K562 (cell line): Measurements from ENCODE around the gene ZNF316. TPM values are rescaled to one million over a fixed set of nuclear protein-coding genes. Genes with fewer than 3 reads are reported as not detected.

ENCODE experiments used
- ATF1 ChIP-seq, 2 experiments: fragments of 450-650 bp in 1 of 2; IDR thresholded peaks; 2 replicates each; pipeline ENCODE4 v1.6.1; 2016; ENCODE audit warnings: missing compliant biosample characterization in 1 of 2, missing genetic modification characterization in 1 of 2
- BRF1 ChIP-seq: IDR thresholded peaks from 3 replicates; pipeline ENCODE4 v1.6.1; 2011; ENCODE audit warnings: borderline replicate concordance, mild to moderate bottlenecking; ENCODE audit not compliant: insufficient read length; ENCODE audit errors: extremely low read depth
- FOXA3 ChIP-seq, 2 experiments: fragments of 450-650 bp in 1 of 2; sonication (generic) in 1 of 2; formaldehyde crosslinking; IDR thresholded peaks in 1 of 2; conservative IDR thresholded peaks in 1 of 2; 2 replicates each; pipeline versions ENCODE4 v1.4.0 to v1.8.0; 2020 to 2022; ENCODE audit warnings: mild to moderate bottlenecking in 2 of 2, missing genetic modification reagents in 1 of 2
- GATA2 ChIP-seq: sonication (generic); formaldehyde crosslinking; IDR thresholded peaks from 2 replicates; pipeline ENCODE4 v1.4.0; 2020; ENCODE audit warnings: mild to moderate bottlenecking, missing genetic modification reagents
- HDAC1 ChIP-seq, 2 experiments: fragments of 450-650 bp; IDR thresholded peaks; 2 replicates each; pipeline ENCODE4 v1.6.1; 2016 to 2017; ENCODE audit warnings: inconsistent platforms in 1 of 2, mild to moderate bottlenecking in 1 of 2, moderate library complexity in 1 of 2
- KAT7 ChIP-seq: sonication (generic); formaldehyde crosslinking; IDR thresholded peaks from 2 replicates; pipeline ENCODE4 v1.8.0; 2022; ENCODE audit warnings: missing genetic modification reagents, mild to moderate bottlenecking, borderline replicate concordance
- NR1H2 ChIP-seq: sonication (generic); formaldehyde crosslinking; IDR thresholded peaks from 2 replicates; pipeline ENCODE4 v1.4.0; 2020; ENCODE audit warnings: mild to moderate bottlenecking, missing genetic modification reagents
- POLR3A ChIP-seq: IDR thresholded peaks from 2 replicates; pipeline ENCODE4 v1.6.1; 2011; ENCODE audit warnings: borderline replicate concordance, mild to moderate bottlenecking, moderate library complexity; ENCODE audit not compliant: insufficient read length, insufficient read depth; ENCODE audit errors: extremely low read depth
- RUNX1 ChIP-seq: sonication (generic); IDR thresholded peaks from 2 replicates; pipeline ENCODE4 v1.6.1; 2016; ENCODE audit warnings: antibody characterized with exemption, low read depth
- SAP30 ChIP-seq: fragments of 200-600 bp; sonication (generic); IDR thresholded peaks from 2 replicates; pipeline ENCODE4 v1.6.1; 2012; ENCODE audit warnings: borderline replicate concordance, low read depth, mild to moderate bottlenecking, moderate library complexity, low read length, control low read depth, inconsistent platforms; ENCODE audit not compliant: insufficient read depth, poor library complexity, severe bottlenecking
- STAT5A ChIP-seq: IDR thresholded peaks from 2 replicates; pipeline ENCODE4 v1.6.1; 2012; ENCODE audit warnings: low read length, inconsistent platforms, borderline replicate concordance
- ZFP30 ChIP-seq: fragments of 250-450 bp; sonication (Bioruptor Pico); IDR thresholded peaks from 2 replicates; pipeline ENCODE4 v1.8.0; 2022; ENCODE audit warnings: moderate library complexity, mild to moderate bottlenecking, inconsistent platforms, borderline replicate concordance
- ZKSCAN1 ChIP-seq: fragments of 150-350 bp; IDR thresholded peaks from 2 replicates; pipeline ENCODE4 v1.6.1; 2016; ENCODE audit warnings: low read depth, low read length
- polyA plus RNA-seq, 8 experiments: library from polyadenylated mRNA; depleted of rRNA in 4 of 8; stranded (reverse) in 5 of 8; unstranded in 3 of 8; fragments of >200 nt; fragmentation: Nextera tagmentation in 2 of 8; fragmentation: Illumina TruSeq in 1 of 8; extraction: Ambion mirVana in 2 of 8; extraction: Trizol in 1 of 8; gene quantifications; 2 replicates each; pipeline versions ENCODE4 v1.2.1 to v1.2.3, GENCODE V29; 2011 to 2014; ENCODE audit warnings: inconsistent platforms in 1 of 8, missing spikeins in 1 of 8
- total RNA-seq, 7 experiments: library from RNA; depleted of rRNA in 6 of 7; stranded (reverse); fragments of >200 nt in 6 of 7; fragmentation: Illumina TruSeq in 2 of 7; extraction: Trizol in 2 of 7; gene quantifications; 2 replicates each; pipeline versions ENCODE4 v1.2.1 to v1.2.3, GENCODE V29; 2011 to 2021; ENCODE audit warnings: low replicate concordance in 1 of 7
- TF ChIP-seq, protein P1 (sequence below), 2 experiments: fragments of 200-800 bp in 1 of 2; sonication (Bioruptor generic) in 1 of 2; sonication (generic) in 1 of 2; formaldehyde crosslinking in 1 of 2; IDR thresholded peaks in 1 of 2; conservative IDR thresholded peaks in 1 of 2; 2 replicates each; pipeline versions ENCODE4 v1.5.0 to v1.6.1; 2016 to 2020; ENCODE audit warnings: missing compliant biosample characterization in 1 of 2, missing genetic modification characterization in 1 of 2, missing genetic modification reagents in 1 of 2
- TF ChIP-seq, protein P2 (sequence below): sonication (generic); formaldehyde crosslinking; IDR thresholded peaks from 2 replicates; pipeline ENCODE4 v1.8.0; 2022; ENCODE audit warnings: missing genetic modification reagents, mild to moderate bottlenecking, moderate library complexity, borderline replicate concordance
- TF ChIP-seq, protein P3 (sequence below): fragments of 250-450 bp; sonication (Bioruptor Pico); IDR thresholded peaks from 2 replicates; pipeline ENCODE4 v1.8.0; 2021; ENCODE audit warnings: mild to moderate bottlenecking, moderate library complexity
- TF ChIP-seq, protein P4 (sequence below): sonication (generic); formaldehyde crosslinking; IDR thresholded peaks from 2 replicates; pipeline ENCODE4 v1.8.1; 2023; ENCODE audit warnings: mild to moderate bottlenecking, missing genetic modification reagents
- TF ChIP-seq, protein P5 (sequence below): IDR thresholded peaks from 2 replicates; pipeline ENCODE4 v1.6.1; 2016; ENCODE audit warnings: missing genetic modification characterization, missing compliant biosample characterization

The ZNF316 gene
- total and polyA plus RNA-seq, 9 of the 15 experiments (the other 6 are each of a cell fraction or from before 2014, with no cell fraction given), result 0.10 to 34.0 (median 8.6) TPM

DNA sequence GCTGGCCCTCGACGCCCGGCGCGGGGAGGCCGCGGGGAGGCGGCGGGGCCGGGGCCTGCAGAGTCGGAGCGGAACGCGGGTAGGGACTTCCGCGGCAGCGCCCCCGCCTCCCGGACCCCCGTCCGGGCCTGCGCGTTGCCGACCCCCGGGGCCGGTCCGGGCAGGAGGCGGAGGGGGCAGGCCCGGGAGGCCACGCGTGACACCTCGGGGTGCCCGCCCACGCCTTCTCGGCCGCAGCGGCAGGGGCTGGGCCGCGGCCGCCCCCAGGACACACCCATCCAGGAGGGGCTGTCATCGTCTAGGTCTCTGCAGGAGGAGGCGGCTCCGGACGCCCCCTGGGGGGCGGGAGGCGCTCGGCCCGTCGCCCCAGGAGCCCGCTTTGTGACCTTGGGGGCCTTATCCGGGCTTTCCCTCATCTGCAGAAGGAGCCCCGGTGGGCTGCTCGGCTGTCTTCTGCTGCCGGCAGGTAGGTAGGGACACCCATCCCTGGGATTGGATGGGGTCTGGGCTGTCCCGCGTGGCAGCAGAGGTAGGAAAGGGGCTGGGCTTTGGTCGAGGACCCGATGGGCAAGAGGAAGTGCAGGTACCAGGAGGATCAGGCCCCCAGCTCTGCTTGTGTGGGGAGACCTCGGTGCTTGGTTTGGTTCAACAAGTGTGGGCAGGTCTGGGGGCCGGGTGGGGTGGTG lies 569 bp downstream of the ZNF316 start (continued):
- TF ChIP-seq, protein P1, sequence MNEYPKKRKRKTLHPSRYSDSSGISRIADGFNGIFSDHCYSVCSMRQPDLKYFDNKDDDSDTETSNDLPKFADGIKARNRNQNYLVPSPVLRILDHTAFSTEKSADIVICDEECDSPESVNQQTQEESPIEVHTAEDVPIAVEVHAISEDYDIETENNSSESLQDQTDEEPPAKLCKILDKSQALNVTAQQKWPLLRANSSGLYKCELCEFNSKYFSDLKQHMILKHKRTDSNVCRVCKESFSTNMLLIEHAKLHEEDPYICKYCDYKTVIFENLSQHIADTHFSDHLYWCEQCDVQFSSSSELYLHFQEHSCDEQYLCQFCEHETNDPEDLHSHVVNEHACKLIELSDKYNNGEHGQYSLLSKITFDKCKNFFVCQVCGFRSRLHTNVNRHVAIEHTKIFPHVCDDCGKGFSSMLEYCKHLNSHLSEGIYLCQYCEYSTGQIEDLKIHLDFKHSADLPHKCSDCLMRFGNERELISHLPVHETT (CRISPR knock-in tag; conservative IDR thresholded peaks at IDR 0.05 in 1 of 2, IDR thresholded peaks at IDR 0.05 in 1 of 2), result no peak
- no peak for TF ChIP-seq GATA2 (CRISPR knock-in tag)
- TF ChIP-seq BRF1, result no peak
- TF ChIP-seq, protein P2, sequence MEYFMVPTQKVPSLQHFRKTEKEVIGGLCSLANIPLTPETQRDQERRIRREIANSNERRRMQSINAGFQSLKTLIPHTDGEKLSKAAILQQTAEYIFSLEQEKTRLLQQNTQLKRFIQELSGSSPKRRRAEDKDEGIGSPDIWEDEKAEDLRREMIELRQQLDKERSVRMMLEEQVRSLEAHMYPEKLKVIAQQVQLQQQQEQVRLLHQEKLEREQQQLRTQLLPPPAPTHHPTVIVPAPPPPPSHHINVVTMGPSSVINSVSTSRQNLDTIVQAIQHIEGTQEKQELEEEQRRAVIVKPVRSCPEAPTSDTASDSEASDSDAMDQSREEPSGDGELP (CRISPR knock-in tag), result 0 out of 2 replicates have a peak, but pooled peaks have one; percentile 29
- TF ChIP-seq, protein P3, sequence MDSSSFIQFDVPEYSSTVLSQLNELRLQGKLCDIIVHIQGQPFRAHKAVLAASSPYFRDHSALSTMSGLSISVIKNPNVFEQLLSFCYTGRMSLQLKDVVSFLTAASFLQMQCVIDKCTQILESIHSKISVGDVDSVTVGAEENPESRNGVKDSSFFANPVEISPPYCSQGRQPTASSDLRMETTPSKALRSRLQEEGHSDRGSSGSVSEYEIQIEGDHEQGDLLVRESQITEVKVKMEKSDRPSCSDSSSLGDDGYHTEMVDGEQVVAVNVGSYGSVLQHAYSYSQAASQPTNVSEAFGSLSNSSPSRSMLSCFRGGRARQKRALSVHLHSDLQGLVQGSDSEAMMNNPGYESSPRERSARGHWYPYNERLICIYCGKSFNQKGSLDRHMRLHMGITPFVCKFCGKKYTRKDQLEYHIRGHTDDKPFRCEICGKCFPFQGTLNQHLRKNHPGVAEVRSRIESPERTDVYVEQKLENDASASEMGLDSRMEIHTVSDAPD (CRISPR knock-in tag), result no peak
- TF ChIP-seq HDAC1 (IDR thresholded peaks at IDR 0.05), result peak in 1 of 2 experiments; percentile 65; a peak in 2 of 4 replicates
- no peak for TF ChIP-seq POLR3A
- TF ChIP-seq RUNX1, result no peak
- no peak for TF ChIP-seq NR1H2 (CRISPR knock-in tag)
- peak; percentile 87 for TF ChIP-seq SAP30
- TF ChIP-seq, protein P4, sequence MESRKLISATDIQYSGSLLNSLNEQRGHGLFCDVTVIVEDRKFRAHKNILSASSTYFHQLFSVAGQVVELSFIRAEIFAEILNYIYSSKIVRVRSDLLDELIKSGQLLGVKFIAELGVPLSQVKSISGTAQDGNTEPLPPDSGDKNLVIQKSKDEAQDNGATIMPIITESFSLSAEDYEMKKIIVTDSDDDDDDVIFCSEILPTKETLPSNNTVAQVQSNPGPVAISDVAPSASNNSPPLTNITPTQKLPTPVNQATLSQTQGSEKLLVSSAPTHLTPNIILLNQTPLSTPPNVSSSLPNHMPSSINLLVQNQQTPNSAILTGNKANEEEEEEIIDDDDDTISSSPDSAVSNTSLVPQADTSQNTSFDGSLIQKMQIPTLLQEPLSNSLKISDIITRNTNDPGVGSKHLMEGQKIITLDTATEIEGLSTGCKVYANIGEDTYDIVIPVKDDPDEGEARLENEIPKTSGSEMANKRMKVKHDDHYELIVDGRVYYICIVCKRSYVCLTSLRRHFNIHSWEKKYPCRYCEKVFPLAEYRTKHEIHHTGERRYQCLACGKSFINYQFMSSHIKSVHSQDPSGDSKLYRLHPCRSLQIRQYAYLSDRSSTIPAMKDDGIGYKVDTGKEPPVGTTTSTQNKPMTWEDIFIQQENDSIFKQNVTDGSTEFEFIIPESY, result 0 out of 2 replicates have a peak, but pooled peaks have one; percentile 18
- TF ChIP-seq KAT7 (CRISPR knock-in tag), result no peak
- no peak for TF ChIP-seq FOXA3 (CRISPR knock-in tag; conservative IDR thresholded peaks at IDR 0.05 in 1 of 2, IDR thresholded peaks at IDR 0.05 in 1 of 2)
- TF ChIP-seq ATF1 (CRISPR knock-in tag; IDR thresholded peaks at IDR 0.05), result no peak
- peak; percentile 46 for TF ChIP-seq ATF1 (tag; IDR thresholded peaks at IDR 0.05)
- TF ChIP-seq ZKSCAN1, result 0 out of 2 replicates have a peak, but pooled peaks have one; percentile 30
- TF ChIP-seq, protein P5, sequence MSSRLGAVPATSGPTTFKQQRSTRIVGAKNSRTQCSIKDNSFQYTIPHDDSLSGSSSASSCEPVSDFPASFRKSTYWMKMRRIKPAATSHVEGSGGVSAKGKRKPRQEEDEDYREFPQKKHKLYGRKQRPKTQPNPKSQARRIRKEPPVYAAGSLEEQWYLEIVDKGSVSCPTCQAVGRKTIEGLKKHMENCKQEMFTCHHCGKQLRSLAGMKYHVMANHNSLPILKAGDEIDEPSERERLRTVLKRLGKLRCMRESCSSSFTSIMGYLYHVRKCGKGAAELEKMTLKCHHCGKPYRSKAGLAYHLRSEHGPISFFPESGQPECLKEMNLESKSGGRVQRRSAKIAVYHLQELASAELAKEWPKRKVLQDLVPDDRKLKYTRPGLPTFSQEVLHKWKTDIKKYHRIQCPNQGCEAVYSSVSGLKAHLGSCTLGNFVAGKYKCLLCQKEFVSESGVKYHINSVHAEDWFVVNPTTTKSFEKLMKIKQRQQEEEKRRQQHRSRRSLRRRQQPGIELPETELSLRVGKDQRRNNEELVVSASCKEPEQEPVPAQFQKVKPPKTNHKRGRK (tag), result no peak
- no peak for TF ChIP-seq ZFP30 (CRISPR knock-in tag)
- no peak for TF ChIP-seq STAT5A
